SK-N-MC (cell line): Measurements from ENCODE around the gene CACHD1.

Source experiments
- EZH2 ChIP-seq: fragments of 200-600 bp; sonication (generic); IDR thresholded peaks from one replicate; pipeline ENCODE4 v1.6.1; 2017; ENCODE audit warnings: antibody characterized with exemption
- FOXP2 ChIP-seq: optimal IDR thresholded peaks from 2 replicates; pipeline ENCODE3; 2011; ENCODE audit warnings: mild to moderate bottlenecking, moderate library complexity; ENCODE audit not compliant: insufficient read depth; ENCODE audit errors: extremely low read length, control extremely low read depth
- POLR2AphosphoS5 ChIP-seq: IDR thresholded peaks from 2 replicates; pipeline ENCODE4 v1.6.1; 2012; ENCODE audit warnings: mild to moderate bottlenecking, low read depth, low read length, borderline replicate concordance

DNA sequence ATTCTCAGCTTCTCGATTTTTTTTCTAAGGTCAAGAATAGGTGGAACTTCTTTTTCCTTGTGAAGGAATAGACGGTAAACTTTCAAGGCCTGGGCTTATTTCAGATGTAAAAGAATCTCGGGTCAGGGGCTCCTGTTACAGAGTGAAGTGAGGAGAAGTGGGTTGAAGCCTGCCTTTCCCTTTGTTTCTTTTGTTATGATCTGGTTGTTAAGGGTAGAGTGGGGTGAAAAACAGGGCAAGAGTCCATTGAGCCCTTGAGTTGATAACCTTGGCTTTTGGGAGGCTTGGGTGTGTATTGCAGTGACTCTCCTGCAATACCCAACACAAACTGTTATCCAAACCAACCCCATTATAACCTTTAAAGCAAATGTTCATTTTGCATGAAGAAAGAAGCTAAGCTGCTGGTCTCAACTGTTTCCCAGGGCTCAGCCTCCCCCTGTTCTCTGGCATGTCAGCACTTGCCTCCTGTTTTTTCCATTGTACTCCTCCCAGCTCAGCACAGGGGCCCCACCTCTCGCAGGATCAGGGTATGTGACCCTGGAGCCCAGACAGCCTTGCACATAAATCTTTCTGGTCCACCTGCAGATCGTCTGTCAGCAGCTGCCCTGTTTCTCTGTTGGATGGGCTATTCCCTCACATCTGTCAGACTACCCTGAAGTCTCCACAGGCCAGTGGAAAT is 102.4 kb downstream of the CACHD1 start:
- TF ChIP-seq POLR2AphosphoS5 = no peak
- TF ChIP-seq EZH2 = no peak
- no peak for TF ChIP-seq FOXP2
